ENCODE measurements around the gene FFAR3.

FFAR3 gene

DNA sequence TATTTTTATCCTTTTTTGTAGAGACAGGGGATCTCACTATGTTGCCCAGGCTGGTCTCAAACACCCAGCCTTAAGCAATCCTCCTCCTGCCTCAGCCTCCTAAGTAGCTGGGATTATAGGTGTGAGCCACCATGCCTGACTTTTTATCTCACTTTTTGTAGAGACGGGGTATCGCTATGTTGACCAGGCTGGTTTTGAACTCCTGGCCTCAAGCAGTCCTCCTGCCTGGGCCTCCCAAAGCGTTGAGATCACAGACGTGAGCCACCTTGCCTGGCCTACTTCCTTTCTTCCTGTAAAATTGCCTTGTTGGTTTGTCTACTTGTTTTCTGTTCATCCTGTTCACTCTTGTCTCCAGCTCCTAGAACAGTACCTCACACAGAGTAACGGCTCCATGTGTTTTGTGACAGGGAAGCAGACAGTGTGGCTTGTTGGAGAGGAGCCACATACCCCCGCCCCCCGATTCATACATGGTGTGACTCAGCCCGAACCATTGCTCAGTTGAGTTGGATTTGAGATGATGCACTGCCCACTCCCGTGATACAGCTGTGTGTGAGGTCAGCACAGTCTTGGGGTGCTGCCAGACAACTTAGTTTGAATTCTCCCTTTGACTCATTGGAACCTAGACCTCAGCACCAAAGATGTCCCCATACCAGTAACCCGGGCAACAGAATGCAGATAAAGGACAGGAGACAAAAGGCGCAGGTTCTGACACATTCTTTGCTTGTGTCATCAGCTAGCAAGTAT lies 46.8 kb downstream of the FFAR3 start:
- DNase-seq: peak; percentile 46

GRCh38 chr19:35407619-35408018 lies 49.4 kb downstream of the FFAR3 start:
- no peak for DNase-seq

GRCh38 chr19:35408284-35409171 lies 50.3 kb downstream of the FFAR3 start:
- DNase-seq: no peak

DNA sequence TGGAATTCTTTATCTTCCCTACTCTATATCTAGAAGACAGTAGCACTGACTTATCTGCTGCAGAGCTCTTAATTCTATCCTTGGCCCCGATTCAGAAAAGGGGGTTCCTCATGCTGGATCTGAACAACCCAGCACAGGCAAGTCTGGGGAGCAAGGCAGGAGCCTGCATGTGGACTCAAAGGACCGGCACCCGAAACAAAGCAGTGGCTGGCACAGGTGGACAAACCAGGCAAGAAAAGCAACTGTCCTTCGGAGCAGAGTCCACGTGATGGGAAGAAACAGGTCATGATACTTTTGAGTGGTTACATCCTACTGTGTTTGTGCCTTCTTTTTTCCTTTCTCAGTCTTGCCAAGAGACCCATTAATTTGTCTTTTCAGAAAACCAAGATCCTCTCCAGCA lies 50.9 kb downstream of the FFAR3 start:
- DNase-seq: no peak

All from activated naive CD4-positive, alpha-beta T cell treated with Interleukin-2 at 50 U/mL for 16 hours (primary cell).